Tibial nerve (tissue), 4 donors: ENCODE data around the gene NOTCH1.

Experiments used
- CTCF ChIP-seq, 5 experiments: fragments of 200-600 bp in 3 of 5; fragments of 450-650 bp in 2 of 5; sonication (generic) in 3 of 5; IDR thresholded peaks; one replicate each; pipeline ENCODE4 v1.5.1; 2016 to 2019; ENCODE audit warnings: antibody characterized with exemption in 5 of 5, mild to moderate bottlenecking in 3 of 5, moderate library complexity in 2 of 5
- EP300 ChIP-seq, 2 donors: sonication (generic); formaldehyde crosslinking; IDR thresholded peaks; one replicate each; pipeline ENCODE4 v1.6.1; 2017; ENCODE audit warnings: antibody characterized with exemption in 2 of 2, mild to moderate bottlenecking in 1 of 2
- POLR2A ChIP-seq, 2 donors: fragments of 450-650 bp; IDR thresholded peaks; one replicate each; pipeline ENCODE4 v1.6.1; 2017; ENCODE audit warnings: antibody characterized with exemption in 2 of 2, mild to moderate bottlenecking in 2 of 2, moderate library complexity in 2 of 2

DNA sequence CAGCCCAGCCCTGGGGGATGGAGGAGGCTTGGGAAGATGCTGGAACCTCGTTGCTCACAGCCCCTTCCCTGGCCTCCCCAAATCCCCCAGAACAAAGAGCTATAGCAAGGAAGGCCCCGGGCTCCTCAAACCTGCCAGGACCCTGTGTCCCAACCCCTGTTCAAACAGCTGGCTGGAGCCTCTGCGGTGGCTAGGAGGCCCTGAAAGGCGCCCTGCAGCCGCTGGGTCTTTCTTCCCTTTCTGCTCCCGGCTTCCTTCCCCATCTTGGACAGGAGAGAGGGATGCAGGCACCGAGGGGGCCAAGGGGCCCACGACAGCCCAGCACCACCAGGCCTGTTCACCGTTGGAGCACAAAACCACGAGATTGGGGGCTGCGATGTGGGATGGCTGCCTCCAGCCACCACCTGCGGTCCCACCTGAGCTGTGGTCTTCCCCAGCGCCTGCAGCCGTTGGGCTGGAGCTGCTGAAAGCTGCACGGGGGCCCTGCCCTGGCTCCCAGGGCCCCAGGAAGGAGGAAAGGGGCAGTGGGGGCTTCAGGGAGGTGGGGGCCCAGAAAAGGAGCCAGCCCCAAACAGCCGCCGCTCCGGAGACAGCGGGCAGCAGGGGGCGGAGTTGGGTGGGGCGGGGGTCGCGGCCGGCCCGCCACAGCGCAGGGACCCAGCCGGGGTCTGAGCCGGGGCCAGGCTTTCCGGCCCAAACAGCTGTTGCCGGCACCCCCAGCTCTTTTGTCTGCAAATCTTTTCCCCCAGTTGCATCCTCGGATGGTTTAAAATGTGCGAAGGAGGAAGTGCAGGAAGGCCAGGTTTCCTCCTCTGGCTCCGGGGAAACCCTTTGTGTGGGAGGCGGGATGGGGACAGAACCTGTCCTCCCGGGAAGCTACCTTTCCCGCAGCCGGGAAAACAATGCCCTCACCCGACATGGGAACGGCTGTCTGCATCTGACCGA lies 16.1 kb downstream of the NOTCH1 start:
- TF ChIP-seq CTCF (IDR thresholded peaks at IDR 0.05) (no peak), POLR2A (IDR thresholded peaks at IDR 0.05) (no peak), EP300 (IDR thresholded peaks at IDR 0.05) (peak in 1 of 2 donors; percentile 11)
